ENCODE measurements around the gene MAP3K5. TPM values are rescaled to one million over a fixed set of nuclear protein-coding genes. Genes with fewer than 3 reads are reported as not detected.

The MAP3K5 gene
- total and polyA plus RNA-seq, 2 donors (not counting 3 experiments of a cell fraction or from before 2014, with no cell fraction given) = 1.5 to 7.0 TPM

DNA sequence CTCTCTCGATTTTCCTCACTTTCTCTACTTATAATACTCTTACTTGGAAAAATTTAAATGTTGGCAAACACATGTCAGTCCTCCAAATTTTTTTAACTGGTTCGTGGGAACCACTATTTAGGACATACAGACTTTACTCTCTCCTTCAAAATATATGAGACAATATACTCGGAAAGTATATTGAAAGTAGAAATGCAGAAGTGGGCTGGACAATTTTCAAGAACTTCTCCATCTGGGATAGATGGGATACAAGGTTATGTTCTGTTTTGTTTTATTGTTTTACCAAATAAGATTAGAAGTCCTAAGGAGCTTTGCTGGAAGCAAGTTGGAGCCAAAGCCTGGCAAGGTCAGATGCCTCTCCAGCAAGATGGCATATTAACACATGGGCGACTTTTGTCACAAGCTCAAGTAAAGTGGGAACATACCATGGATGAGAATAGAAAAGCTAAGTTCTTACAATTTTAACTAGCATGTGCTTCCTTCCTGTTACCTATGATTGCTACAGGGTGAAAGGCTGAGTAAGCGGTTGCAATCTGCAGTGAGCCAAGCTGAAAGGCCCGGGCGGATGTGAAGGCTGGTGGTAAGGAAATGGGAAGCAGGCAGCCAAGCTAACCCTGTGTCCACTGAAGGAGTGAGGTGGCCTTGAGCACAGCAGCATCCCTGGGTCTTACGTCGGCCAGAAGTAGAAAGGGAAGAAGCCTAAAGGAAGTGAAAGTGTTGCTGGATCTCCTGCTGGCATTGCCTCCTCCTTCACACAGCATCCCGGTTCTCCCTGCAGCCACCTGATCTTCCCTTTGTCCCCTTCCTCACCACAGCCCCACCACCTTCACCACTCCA, 7.1 kb downstream of the MAP3K5 start:
- no TSS peak for BruUV-seq (replicated peaks)
- intact Hi-C loops (cut with micrococcal nuclease) (loop anchor here (5.0 to 10.0 kb wide), 2 partner anchors 48 to 1290 kb away; partner anchors contain the start of gene AHI1), dilution Hi-C loops (cut with MboI; ENCODE audit: extremely low pct_ligation_motif_present, low sequenced_read_pairs) (no loop called here)
- Histone ChIP-seq H4K20me1 (replicated peaks; ENCODE audit: control insufficient read depth, extremely low read depth, insufficient read depth, low read length) (no peaks in the 10 kb centered on the region), H2AFZ (ENCODE audit: low read depth, low read length) (peak overlapping the region; percentile 60), H3K36me3 (ENCODE audit: control insufficient read depth in 2 of 2, extremely low read depth in 1 of 2, insufficient read depth in 2 of 2, low read length in 2 of 2) (no peaks in the 10 kb centered on the region), H3K4me1 (ENCODE audit: control insufficient read depth, extremely low read depth, insufficient read depth, low read length) (peaks cover 45% of the 10 kb centered on the region), H3K9me3 (replicated peaks; ENCODE audit: control insufficient read depth, insufficient read depth, low read length) (no peaks in the 10 kb centered on the region), H3K27me3 (ENCODE audit: control insufficient read depth in 2 of 2, insufficient read depth in 2 of 2, low read length in 2 of 2) (no peaks in the 10 kb centered on the region), H3K4me2 (ENCODE audit: insufficient read depth, low read length) (peak overlapping the region; percentile 20), H3K9me1 (replicated peaks; ENCODE audit: control insufficient read depth, extremely low read depth, insufficient read depth, low read length) (no peaks in the 10 kb centered on the region), H3K27ac (ENCODE audit: insufficient read depth, low read depth, low read length) (peak overlapping the region; percentile 53), H3K9ac (replicated peaks; ENCODE audit: extremely low read depth, insufficient read depth, low read length) (no peak overlapping the region), H3K4me3 (replicated peaks in 1 of 3; ENCODE audit: insufficient read depth in 1 of 3, low read depth in 1 of 3, low read length in 3 of 3) (no peak overlapping the region), H3K79me2 (ENCODE audit: control insufficient read depth, insufficient read depth, low read length) (peaks cover 32% of the 10 kb centered on the region)
- CTCF ChIA-PET = interaction anchor here (0.6 to 8.7 kb wide), 4 partner anchors 7 to 140 kb away, joined by 3 to 708 read pairs (median 5); partner anchors contain the start of gene MAP3K5
- TF ChIP-seq POLR2AphosphoS5 (IDR thresholded peaks at IDR 0.05; ENCODE audit: insufficient read depth, low read depth, low read length) (peak; percentile 62), MYC (IDR thresholded peaks at IDR 0.05; ENCODE audit: low read depth, low read length) (no peak), FOS (IDR thresholded peaks at IDR 0.05; ENCODE audit: borderline replicate concordance, insufficient read depth, low read length) (peak; percentile 9), JUN (IDR thresholded peaks at IDR 0.05; ENCODE audit: borderline replicate concordance, insufficient read depth, insufficient read length, low read depth) (no peak)
- TF ChIP-seq, protein P1, sequence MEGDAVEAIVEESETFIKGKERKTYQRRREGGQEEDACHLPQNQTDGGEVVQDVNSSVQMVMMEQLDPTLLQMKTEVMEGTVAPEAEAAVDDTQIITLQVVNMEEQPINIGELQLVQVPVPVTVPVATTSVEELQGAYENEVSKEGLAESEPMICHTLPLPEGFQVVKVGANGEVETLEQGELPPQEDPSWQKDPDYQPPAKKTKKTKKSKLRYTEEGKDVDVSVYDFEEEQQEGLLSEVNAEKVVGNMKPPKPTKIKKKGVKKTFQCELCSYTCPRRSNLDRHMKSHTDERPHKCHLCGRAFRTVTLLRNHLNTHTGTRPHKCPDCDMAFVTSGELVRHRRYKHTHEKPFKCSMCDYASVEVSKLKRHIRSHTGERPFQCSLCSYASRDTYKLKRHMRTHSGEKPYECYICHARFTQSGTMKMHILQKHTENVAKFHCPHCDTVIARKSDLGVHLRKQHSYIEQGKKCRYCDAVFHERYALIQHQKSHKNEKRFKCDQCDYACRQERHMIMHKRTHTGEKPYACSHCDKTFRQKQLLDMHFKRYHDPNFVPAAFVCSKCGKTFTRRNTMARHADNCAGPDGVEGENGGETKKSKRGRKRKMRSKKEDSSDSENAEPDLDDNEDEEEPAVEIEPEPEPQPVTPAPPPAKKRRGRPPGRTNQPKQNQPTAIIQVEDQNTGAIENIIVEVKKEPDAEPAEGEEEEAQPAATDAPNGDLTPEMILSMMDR (IDR thresholded peaks at IDR 0.05; ENCODE audit: extremely low read depth in 1 of 2, insufficient read depth in 1 of 2, low read depth in 1 of 2, low read length in 2 of 2) = no peak
- TF ChIP-seq, protein P2, sequence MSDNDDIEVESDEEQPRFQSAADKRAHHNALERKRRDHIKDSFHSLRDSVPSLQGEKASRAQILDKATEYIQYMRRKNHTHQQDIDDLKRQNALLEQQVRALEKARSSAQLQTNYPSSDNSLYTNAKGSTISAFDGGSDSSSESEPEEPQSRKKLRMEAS (IDR thresholded peaks at IDR 0.05; ENCODE audit: insufficient read depth, insufficient read length) = no peak
- DNase-seq (ENCODE audit: low read depth, low spot score) = peak; percentile 58
- POLR2A ChIA-PET = no interaction called here
- peak; percentile 90 for FAIRE-seq

All from endothelial cell of umbilical vein (primary cell).